K562 (cell line): Measurements from ENCODE around the gene USP2. TPM values are rescaled to one million over a fixed set of nuclear protein-coding genes. Genes with fewer than 3 reads are reported as not detected.

Source experiments
- DMBX1 ChIP-seq: fragments of 250-450 bp; sonication (Bioruptor Pico); IDR thresholded peaks from 2 replicates; pipeline ENCODE4 v1.8.0; 2022; ENCODE audit warnings: inconsistent platforms, mild to moderate bottlenecking, moderate library complexity, borderline replicate concordance
- DPF2 ChIP-seq: fragments of 450-650 bp; IDR thresholded peaks from 2 replicates; pipeline ENCODE4 v1.6.1; 2016
- EP300 ChIP-seq: IDR thresholded peaks from 2 replicates; pipeline ENCODE4 v1.6.1; 2012; ENCODE audit warnings: low read length, improper control_type of control experiment
- HCFC1 ChIP-seq: IDR thresholded peaks from 2 replicates; pipeline ENCODE4 v1.6.1; 2012; ENCODE audit warnings: low read depth, low read length, improper control_type of control experiment
- MAZ ChIP-seq, 2 experiments: fragments of 450-650 bp in 1 of 2; sonication (generic) in 1 of 2; formaldehyde crosslinking; IDR thresholded peaks in 1 of 2; conservative IDR thresholded peaks in 1 of 2; 2 replicates each; pipeline versions ENCODE4 v1.4.0 to v1.5.0; 2020; ENCODE audit warnings: mild to moderate bottlenecking in 1 of 2, missing genetic modification reagents in 1 of 2
- MED1 ChIP-seq: sonication (generic); formaldehyde crosslinking; IDR thresholded peaks from 2 replicates; pipeline ENCODE4 v1.8.1; 2023; ENCODE audit warnings: missing genetic modification reagents, borderline replicate concordance
- MYNN ChIP-seq, 2 experiments: sonication (generic); formaldehyde crosslinking in 1 of 2; IDR thresholded peaks; 2 replicates each; pipeline versions ENCODE4 v1.5.0 to v1.6.1; 2016 to 2020; ENCODE audit warnings: antibody characterized with exemption in 1 of 2, missing genetic modification reagents in 1 of 2
- NFIC ChIP-seq: fragments of 450-650 bp; IDR thresholded peaks from 2 replicates; pipeline ENCODE4 v1.6.1; 2017; ENCODE audit warnings: mild to moderate bottlenecking, inconsistent platforms
- POLR2AphosphoS5 ChIP-seq: IDR thresholded peaks from 2 replicates; pipeline ENCODE4 v1.6.1; 2011; ENCODE audit warnings: mild to moderate bottlenecking, low read depth, low read length, moderate library complexity; ENCODE audit not compliant: control insufficient read depth, insufficient read depth
- SRSF7 ChIP-seq: fragments of 200-400 bp; formaldehyde crosslinking; optimal IDR thresholded peaks from 2 replicates; pipeline ENCODE3; 2017; ENCODE audit warnings: mild to moderate bottlenecking, low read depth, low read length
- TAF1 ChIP-seq: IDR thresholded peaks from 2 replicates; pipeline ENCODE4 v1.6.1; 2011; ENCODE audit warnings: mild to moderate bottlenecking, low read length, moderate library complexity; ENCODE audit not compliant: insufficient read depth, control insufficient read depth, severe bottlenecking; ENCODE audit errors: extremely low read depth
- TCF3 ChIP-seq: sonication (generic); formaldehyde crosslinking; IDR thresholded peaks from 2 replicates; pipeline ENCODE4 v1.4.0; 2020; ENCODE audit warnings: mild to moderate bottlenecking, missing genetic modification reagents
- ZBED1 ChIP-seq: IDR thresholded peaks from 2 replicates; pipeline ENCODE4 v1.6.1; 2014
- ZBTB1 ChIP-seq: sonication (generic); formaldehyde crosslinking; IDR thresholded peaks from 2 replicates; pipeline ENCODE4 v1.8.1; 2023; ENCODE audit warnings: missing genetic modification reagents, low read depth, mild to moderate bottlenecking, borderline replicate concordance
- polyA plus RNA-seq, 8 experiments: library from polyadenylated mRNA; depleted of rRNA in 4 of 8; stranded (reverse) in 5 of 8; unstranded in 3 of 8; fragments of >200 nt; fragmentation: Nextera tagmentation in 2 of 8; fragmentation: Illumina TruSeq in 1 of 8; extraction: Ambion mirVana in 2 of 8; extraction: Trizol in 1 of 8; gene quantifications; 2 replicates each; pipeline versions ENCODE4 v1.2.1 to v1.2.3, GENCODE V29; 2011 to 2014; ENCODE audit warnings: inconsistent platforms in 1 of 8, missing spikeins in 1 of 8
- total RNA-seq, 7 experiments: library from RNA; depleted of rRNA in 6 of 7; stranded (reverse); fragments of >200 nt in 6 of 7; fragmentation: Illumina TruSeq in 2 of 7; extraction: Trizol in 2 of 7; gene quantifications; 2 replicates each; pipeline versions ENCODE4 v1.2.1 to v1.2.3, GENCODE V29; 2011 to 2021; ENCODE audit warnings: low replicate concordance in 1 of 7
- TF ChIP-seq, protein P1 (sequence below): fragments of 200-800 bp; sonication (Bioruptor generic); IDR thresholded peaks from 2 replicates; pipeline ENCODE4 v1.6.1; 2017; ENCODE audit warnings: missing genetic modification characterization, missing compliant biosample characterization
- TF ChIP-seq, protein P2 (sequence below): fragments of 450-650 bp; formaldehyde crosslinking; IDR thresholded peaks from 2 replicates; pipeline ENCODE4 v1.4.0; 2022; ENCODE audit warnings: mild to moderate bottlenecking, moderate library complexity
- TF ChIP-seq, protein P3 (sequence below): fragments of 250-450 bp; sonication (Bioruptor Pico); IDR thresholded peaks from 2 replicates; pipeline ENCODE4 v1.5.1; 2021; ENCODE audit warnings: mild to moderate bottlenecking
- TF ChIP-seq, protein P4 (sequence below): fragments of 250-450 bp; sonication (Bioruptor Pico); IDR thresholded peaks from 2 replicates; pipeline ENCODE4 v1.5.0; 2021; ENCODE audit warnings: mild to moderate bottlenecking, borderline replicate concordance
- TF ChIP-seq, protein P5 (sequence below): sonication (generic); formaldehyde crosslinking; IDR thresholded peaks from 2 replicates; pipeline ENCODE4 v1.8.0; 2022; ENCODE audit warnings: mild to moderate bottlenecking, missing genetic modification reagents

USP2 gene
- total and polyA plus RNA-seq, 9 of the 15 experiments (the other 6 are each of a cell fraction or from before 2014, with no cell fraction given): 2.8 to 16.9 (median 3.9) TPM

DNA sequence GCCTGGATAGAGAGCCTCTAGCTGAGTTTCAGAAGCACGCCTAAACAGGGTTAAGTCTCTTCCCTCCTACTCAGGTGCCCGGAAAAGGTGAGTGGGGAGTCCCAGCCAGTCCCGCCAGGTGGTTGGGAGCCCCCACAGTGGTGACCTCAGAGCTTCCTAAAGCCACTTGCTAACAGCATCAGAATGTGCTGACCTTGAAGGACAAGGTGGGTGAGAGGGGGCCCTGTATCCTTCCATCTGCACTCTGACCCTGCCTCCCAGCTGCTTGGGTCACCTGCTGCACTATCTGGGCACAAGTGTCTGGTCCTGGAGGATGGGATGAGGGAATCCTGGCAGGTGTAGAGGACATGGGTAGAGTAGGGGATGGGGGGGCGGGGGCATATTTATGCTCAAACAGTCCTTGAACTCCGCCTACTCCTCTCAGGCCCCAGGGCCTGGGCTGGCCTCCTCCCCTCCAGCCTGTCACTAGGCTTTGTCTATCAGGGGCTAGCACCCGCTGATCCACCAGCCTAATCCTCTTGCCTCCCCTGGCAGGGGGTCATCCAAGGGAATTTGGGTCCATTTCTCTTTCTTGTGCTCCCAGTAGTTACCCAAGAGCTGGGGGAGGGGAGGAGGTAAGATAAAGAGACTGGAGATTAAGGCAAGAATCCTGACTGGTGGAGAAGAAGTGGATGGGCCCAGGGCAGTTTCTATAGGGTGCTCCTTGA lies 3.4 kb downstream of the USP2 start (continued):
- TF ChIP-seq MAZ (CRISPR knock-in tag; conservative IDR thresholded peaks at IDR 0.05 in 1 of 2, IDR thresholded peaks at IDR 0.05 in 1 of 2): peak in 1 of 2 experiments; percentile 28; a peak in 1 of 4 replicates
- no peak for TF ChIP-seq NFIC
- no peak for TF ChIP-seq MED1 (CRISPR knock-in tag)
- TF ChIP-seq TCF3 (CRISPR knock-in tag): peak; percentile 45; the same call in 1 of the 2 replicates
- TF ChIP-seq ZBED1: no peak
- peak; percentile 61; the same call in 1 of the 2 replicates for TF ChIP-seq MYNN (IDR thresholded peaks at IDR 0.05)
- no peak for TF ChIP-seq MYNN (CRISPR knock-in tag; IDR thresholded peaks at IDR 0.05)
- TF ChIP-seq TAF1: no peak
- TF ChIP-seq, protein P1, sequence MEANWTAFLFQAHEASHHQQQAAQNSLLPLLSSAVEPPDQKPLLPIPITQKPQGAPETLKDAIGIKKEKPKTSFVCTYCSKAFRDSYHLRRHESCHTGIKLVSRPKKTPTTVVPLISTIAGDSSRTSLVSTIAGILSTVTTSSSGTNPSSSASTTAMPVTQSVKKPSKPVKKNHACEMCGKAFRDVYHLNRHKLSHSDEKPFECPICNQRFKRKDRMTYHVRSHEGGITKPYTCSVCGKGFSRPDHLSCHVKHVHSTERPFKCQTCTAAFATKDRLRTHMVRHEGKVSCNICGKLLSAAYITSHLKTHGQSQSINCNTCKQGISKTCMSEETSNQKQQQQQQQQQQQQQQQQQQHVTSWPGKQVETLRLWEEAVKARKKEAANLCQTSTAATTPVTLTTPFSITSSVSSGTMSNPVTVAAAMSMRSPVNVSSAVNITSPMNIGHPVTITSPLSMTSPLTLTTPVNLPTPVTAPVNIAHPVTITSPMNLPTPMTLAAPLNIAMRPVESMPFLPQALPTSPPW: peak; percentile 35; the same call in 1 of the 2 replicates
- no peak for TF ChIP-seq DMBX1 (CRISPR knock-in tag)
- no peak for TF ChIP-seq HCFC1
- TF ChIP-seq, protein P2, sequence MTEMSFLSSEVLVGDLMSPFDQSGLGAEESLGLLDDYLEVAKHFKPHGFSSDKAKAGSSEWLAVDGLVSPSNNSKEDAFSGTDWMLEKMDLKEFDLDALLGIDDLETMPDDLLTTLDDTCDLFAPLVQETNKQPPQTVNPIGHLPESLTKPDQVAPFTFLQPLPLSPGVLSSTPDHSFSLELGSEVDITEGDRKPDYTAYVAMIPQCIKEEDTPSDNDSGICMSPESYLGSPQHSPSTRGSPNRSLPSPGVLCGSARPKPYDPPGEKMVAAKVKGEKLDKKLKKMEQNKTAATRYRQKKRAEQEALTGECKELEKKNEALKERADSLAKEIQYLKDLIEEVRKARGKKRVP: no peak
- TF ChIP-seq, protein P3, sequence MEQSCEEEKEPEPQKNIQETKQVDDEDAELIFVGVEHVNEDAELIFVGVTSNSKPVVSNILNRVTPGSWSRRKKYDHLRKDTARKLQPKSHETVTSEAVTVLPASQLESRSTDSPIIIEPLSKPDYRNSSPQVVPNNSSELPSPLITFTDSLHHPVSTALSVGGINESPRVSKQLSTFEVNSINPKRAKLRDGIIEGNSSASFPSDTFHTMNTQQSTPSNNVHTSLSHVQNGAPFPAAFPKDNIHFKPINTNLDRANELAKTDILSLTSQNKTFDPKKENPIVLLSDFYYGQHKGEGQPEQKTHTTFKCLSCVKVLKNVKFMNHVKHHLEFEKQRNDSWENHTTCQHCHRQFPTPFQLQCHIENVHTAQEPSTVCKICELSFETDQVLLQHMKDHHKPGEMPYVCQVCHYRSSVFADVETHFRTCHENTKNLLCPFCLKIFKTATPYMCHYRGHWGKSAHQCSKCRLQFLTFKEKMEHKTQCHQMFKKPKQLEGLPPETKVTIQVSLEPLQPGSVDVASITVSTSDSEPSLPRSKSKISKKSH (CRISPR knock-in tag): no peak
- TF ChIP-seq ZBTB1 (CRISPR knock-in tag): no peak
- TF ChIP-seq, protein P4, sequence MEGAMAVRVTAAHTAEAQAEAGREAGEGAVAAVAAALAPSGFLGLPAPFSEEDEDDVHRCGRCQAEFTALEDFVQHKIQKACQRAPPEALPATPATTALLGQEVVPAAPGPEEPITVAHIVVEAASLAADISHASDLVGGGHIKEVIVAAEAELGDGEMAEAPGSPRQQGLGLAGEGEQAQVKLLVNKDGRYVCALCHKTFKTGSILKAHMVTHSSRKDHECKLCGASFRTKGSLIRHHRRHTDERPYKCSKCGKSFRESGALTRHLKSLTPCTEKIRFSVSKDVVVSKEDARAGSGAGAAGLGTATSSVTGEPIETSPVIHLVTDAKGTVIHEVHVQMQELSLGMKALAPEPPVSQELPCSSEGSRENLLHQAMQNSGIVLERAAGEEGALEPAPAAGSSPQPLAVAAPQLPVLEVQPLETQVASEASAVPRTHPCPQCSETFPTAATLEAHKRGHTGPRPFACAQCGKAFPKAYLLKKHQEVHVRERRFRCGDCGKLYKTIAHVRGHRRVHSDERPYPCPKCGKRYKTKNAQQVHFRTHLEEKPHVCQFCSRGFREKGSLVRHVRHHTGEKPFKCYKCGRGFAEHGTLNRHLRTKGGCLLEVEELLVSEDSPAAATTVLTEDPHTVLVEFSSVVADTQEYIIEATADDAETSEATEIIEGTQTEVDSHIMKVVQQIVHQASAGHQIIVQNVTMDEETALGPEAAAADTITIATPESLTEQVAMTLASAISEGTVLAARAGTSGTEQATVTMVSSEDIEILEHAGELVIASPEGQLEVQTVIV (CRISPR knock-in tag): no peak
- peak; percentile 58 for TF ChIP-seq EP300
- peak; percentile 22; the same call in 1 of the 2 replicates for TF ChIP-seq POLR2AphosphoS5
- no peak for TF ChIP-seq SRSF7
- TF ChIP-seq, protein P5, sequence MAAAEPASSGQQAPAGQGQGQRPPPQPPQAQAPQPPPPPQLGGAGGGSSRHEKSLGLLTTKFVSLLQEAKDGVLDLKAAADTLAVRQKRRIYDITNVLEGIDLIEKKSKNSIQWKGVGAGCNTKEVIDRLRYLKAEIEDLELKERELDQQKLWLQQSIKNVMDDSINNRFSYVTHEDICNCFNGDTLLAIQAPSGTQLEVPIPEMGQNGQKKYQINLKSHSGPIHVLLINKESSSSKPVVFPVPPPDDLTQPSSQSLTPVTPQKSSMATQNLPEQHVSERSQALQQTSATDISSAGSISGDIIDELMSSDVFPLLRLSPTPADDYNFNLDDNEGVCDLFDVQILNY: no peak
- peak; percentile 11; the same call in 1 of the 2 replicates for TF ChIP-seq DPF2
